CD4-positive, CD25-positive, alpha-beta regulatory T cell (primary cell): ENCODE data around the gene RNASE11. TPM values are rescaled to one million over a fixed set of nuclear protein-coding genes. Genes with fewer than 3 reads are reported as not detected.
A peak's percentile ranks its signal among the peaks of the same experiment; 100 is the strongest.
"Not testable (repeated sequence)": the region's sequence is repeated elsewhere in the genome, so short reads cannot be mapped to it uniquely, and the experiment has no call there.

Source experiments
- ATAC-seq, 2 donors: fragments of 150-1000 bp; cut with Tn5 transposase; one replicate each; pipeline ENCODE4 v1.10.0; 2021; ENCODE audit warnings: low read depth in 2 of 2, moderate number of reproducible peaks in 2 of 2, moderate library complexity in 1 of 2
- DNase-seq, 3 donors: peaks; one replicate each; pipeline versions ENCODE4 v3.0.0 to v3.0.0-alpha.2; 2012 to 2022; ENCODE audit warnings: mixed read lengths in 1 of 3
- H3K27ac ChIP-seq: one replicate; pipeline ENCODE4 v1.7.0; 2013; ENCODE audit warnings: mild to moderate bottlenecking, low read length; ENCODE audit not compliant: insufficient read depth, poor library complexity, severe bottlenecking
- H3K27me3 ChIP-seq: one replicate; pipeline ENCODE4 v1.7.0; 2013; ENCODE audit warnings: low read length; ENCODE audit not compliant: control insufficient read depth, insufficient read depth
- H3K36me3 ChIP-seq: one replicate; pipeline ENCODE4 v1.7.0; 2013; ENCODE audit warnings: mild to moderate bottlenecking, low read length, moderate library complexity; ENCODE audit not compliant: control insufficient read depth, insufficient read depth
- H3K4me1 ChIP-seq: 2 replicates; pipeline ENCODE4 v1.7.0; 2013; ENCODE audit warnings: mild to moderate bottlenecking, low read length; ENCODE audit not compliant: insufficient read depth, control insufficient read depth, poor library complexity, severe bottlenecking
- H3K4me3 ChIP-seq: one replicate; pipeline ENCODE4 v1.7.0; 2013; ENCODE audit warnings: low read depth, mild to moderate bottlenecking, low read length, moderate library complexity
- H3K9me3 ChIP-seq, 2 experiments: 1 replicate in 1 of 2; 2 replicates in 1 of 2; pipeline ENCODE4 v1.7.0; 2013; ENCODE audit warnings: low read length in 2 of 2, mild to moderate bottlenecking in 1 of 2, moderate library complexity in 1 of 2; ENCODE audit not compliant: control insufficient read depth in 2 of 2
- H3K27ac Mint-ChIP-seq, 3 donors: one replicate each; pipeline ENCODE4 v1.8.0; 2020 to 2022; ENCODE audit warnings: mild to moderate bottlenecking in 3 of 3, mixed read lengths in 3 of 3, moderate library complexity in 2 of 3
- H3K27me3 Mint-ChIP-seq: one replicate; pipeline ENCODE4 v1.8.0; 2022; ENCODE audit warnings: mild to moderate bottlenecking, mixed read lengths
- H3K36me3 Mint-ChIP-seq: one replicate; pipeline ENCODE4 v1.8.0; 2020; ENCODE audit warnings: mixed read lengths
- H3K4me1 Mint-ChIP-seq, 4 donors: one replicate each; pipeline ENCODE4 v1.8.0; 2020 to 2022; ENCODE audit warnings: mixed read lengths in 4 of 4, mild to moderate bottlenecking in 1 of 4
- H3K4me3 Mint-ChIP-seq, 4 donors: one replicate each; pipeline ENCODE4 v1.8.0; 2020 to 2022; ENCODE audit warnings: mild to moderate bottlenecking in 4 of 4, mixed read lengths in 4 of 4, moderate library complexity in 3 of 4
- H3K9me3 Mint-ChIP-seq, 7 donors: one replicate each; pipeline ENCODE4 v1.8.0; 2020 to 2022; ENCODE audit warnings: mixed read lengths in 7 of 7, mild to moderate bottlenecking in 3 of 7, moderate library complexity in 2 of 7
- polyA plus RNA-seq, 4 donors: library from polyadenylated mRNA; unstranded; fragments of 300-500 nt; fragmentation: Illumina TruSeq; gene quantifications; one replicate each; pipeline ENCODE4 v1.2.3, GENCODE V29; 2021
- total RNA-seq: library from RNA; stranded (reverse); gene quantifications from one replicate; pipeline ENCODE4 v1.2.3, GENCODE V29; 2022

RNASE11 gene
- total and polyA plus RNA-seq, 5 donors from 2014 or later, result not detected

DNA sequence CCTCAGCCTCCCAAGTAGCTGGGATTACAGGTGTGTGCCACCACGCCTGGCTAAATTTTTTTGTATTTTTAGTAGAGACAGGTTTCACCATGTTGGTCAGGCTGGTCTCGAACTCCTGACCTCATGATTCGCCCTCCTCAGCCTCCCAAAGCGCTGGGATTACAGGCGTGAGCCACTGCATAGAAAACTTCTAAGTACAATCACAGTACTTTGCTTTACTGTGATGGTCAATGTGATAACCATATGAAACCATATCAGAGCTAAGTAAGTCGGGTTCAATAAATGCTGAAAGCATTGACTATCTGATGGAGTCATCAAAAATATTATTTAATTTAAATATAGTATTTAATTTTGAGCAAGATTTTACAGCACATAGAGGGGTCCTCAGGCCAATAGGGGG is 31.9 kb upstream of the RNASE11 start:
- not testable (repeated sequence) for H3K36me3 ChIP-seq, ATAC-seq, H3K27ac ChIP-seq, H3K4me3 Mint-ChIP-seq, H3K27ac Mint-ChIP-seq, H3K9me3 ChIP-seq, H3K9me3 Mint-ChIP-seq, H3K4me1 ChIP-seq, H3K4me3 ChIP-seq, DNase-seq, H3K36me3 Mint-ChIP-seq
- peaks cover 35% of the 10 kb centered on the region for H3K27me3 ChIP-seq
- H3K27me3 Mint-ChIP-seq, result peaks cover 61% of the 10 kb centered on the region
- H3K4me1 Mint-ChIP-seq, result peaks cover 6 to 36% (median 22%) of the 10 kb centered on the region in 4 donors

DNA sequence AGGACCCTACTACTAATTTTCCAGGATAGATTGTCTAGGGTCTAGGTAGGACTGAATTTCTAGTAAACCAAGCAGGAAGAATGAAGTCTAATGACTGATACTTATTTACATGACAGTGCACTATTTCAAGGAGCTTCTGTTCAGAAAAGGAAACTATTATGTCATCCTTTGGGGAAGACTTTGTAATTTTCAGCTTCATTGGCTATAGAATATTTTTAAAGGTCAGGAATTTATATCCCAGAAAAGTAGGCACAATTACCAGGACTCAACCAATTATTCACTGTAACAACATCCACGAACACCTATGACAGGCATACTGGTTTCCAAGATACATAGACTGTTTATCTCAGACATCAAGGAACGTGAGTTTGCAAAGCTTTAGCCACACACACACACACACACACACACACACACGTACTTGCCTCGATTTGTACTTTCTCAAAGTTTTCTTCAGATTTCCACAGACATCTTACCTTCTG is 30.5 kb upstream of the RNASE11 start:
- Mint-ChIP-seq H3K27ac (no peak overlapping the region), H3K27me3 (peaks cover 48% of the 10 kb centered on the region), H3K4me1 (peaks cover 0 to 22% (median 13%) of the 10 kb centered on the region in 4 donors), H3K36me3 (no peaks in the 10 kb centered on the region), H3K4me3 (peak overlapping the region in 1 of 4 donors; percentile 10), H3K9me3 (no peaks in the 10 kb centered on the region)
- DNase-seq, result no peak
- Histone ChIP-seq H3K4me1 (peaks cover 20% of the 10 kb centered on the region), H3K27ac (no peak overlapping the region), H3K36me3 (no peaks in the 10 kb centered on the region), H3K4me3 (no peak overlapping the region), H3K9me3 (no peaks in the 10 kb centered on the region), H3K27me3 (peaks cover 26% of the 10 kb centered on the region)
- ATAC-seq, result no peak

DNA sequence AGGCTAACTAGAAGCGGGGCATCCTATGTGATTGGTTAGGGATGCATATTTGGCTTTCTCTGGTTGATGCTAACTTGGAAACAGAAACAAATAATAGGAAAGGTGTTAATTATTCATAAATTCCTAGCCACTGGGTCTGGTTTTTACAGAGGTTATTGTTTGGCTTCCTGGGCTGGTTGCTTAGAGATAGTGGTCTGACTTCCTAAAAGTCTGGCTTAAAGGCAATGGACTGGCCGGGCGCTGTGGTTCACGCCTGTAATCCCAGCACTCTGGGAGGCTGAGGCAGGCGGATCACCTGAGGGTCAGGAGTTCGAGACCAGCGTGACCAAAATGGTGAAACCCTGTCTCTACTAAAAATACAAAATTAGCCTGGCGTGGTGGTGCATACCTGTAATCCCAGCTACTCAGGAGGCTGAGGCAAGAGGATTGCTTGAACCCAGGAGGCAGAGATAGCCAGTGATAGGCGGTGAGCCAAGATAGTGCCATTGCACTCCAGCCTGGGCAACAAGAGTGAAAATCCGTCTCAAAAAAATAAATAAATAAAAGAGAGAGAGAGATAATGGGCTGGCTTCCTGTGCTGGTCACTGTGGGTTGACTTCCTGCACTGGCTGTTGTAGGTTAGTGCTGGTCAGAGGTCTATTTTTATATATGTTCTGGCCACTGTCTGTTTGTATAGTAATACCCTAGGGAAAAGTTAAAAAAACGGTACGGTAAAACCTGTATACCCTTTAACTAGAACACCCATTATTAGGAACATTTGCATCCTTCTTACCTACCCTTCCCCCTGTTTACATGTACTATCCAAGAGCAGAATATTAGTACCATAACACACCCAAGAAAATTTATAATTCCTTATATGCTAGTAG is 29.6 kb upstream of the RNASE11 start:
- H3K27ac Mint-ChIP-seq, result peak overlapping the region in 1 of 3 donors; percentile 45
- no peak for ATAC-seq
- Histone ChIP-seq H3K27me3 (peaks cover 21% of the 10 kb centered on the region), H3K4me1 (peaks cover 17% of the 10 kb centered on the region), H3K4me3 (no peak overlapping the region), H3K9me3 (no peaks in the 10 kb centered on the region), H3K27ac (no peak overlapping the region), H3K36me3 (no peaks in the 10 kb centered on the region)
- H3K4me3 Mint-ChIP-seq, result peak overlapping the region in 2 of 4 donors; percentile 6 to 21
- H3K4me1 Mint-ChIP-seq, result peaks cover 0 to 13% (median 9%) of the 10 kb centered on the region in 4 donors
- no peaks in the 10 kb centered on the region for H3K36me3 Mint-ChIP-seq
- H3K9me3 Mint-ChIP-seq, result no peaks in the 10 kb centered on the region
- H3K27me3 Mint-ChIP-seq, result peaks cover 39% of the 10 kb centered on the region
- DNase-seq, result no peak

DNA sequence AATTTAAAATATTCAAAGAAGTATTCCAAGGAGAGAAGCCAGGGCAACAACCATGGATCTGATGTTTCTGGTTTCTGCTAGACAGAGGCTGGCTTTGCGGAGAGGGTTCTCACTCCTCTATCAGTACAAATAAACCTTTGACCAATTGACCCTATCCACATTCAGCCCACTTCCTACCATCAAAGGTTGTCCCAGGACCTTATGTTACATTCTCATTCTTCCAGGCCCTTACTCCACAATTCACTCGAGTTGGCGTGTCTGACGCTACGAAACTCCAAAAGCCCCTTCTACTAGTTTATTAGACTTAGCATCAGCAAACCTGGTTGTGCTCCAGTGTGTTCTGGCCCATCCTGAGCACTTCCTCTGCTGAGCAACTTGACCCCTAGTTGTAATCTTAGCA is 28.2 kb upstream of the RNASE11 start:
- H3K4me3 ChIP-seq, result no peak overlapping the region
- no peak overlapping the region for H3K27ac Mint-ChIP-seq
- DNase-seq (no peak), ATAC-seq (no peak)
- H3K36me3 ChIP-seq, result no peaks in the 10 kb centered on the region
- H3K27me3 Mint-ChIP-seq, result peaks cover 25% of the 10 kb centered on the region
- peaks cover 20% of the 10 kb centered on the region for H3K27me3 ChIP-seq
- H3K9me3 ChIP-seq, result no peaks in the 10 kb centered on the region
- peak overlapping the region in 1 of 4 donors; percentile 82 for H3K4me3 Mint-ChIP-seq
- peaks cover 20% of the 10 kb centered on the region for H3K4me1 ChIP-seq
- H3K9me3 Mint-ChIP-seq, result no peaks in the 10 kb centered on the region
- no peaks in the 10 kb centered on the region for H3K36me3 Mint-ChIP-seq
- no peak overlapping the region for H3K27ac ChIP-seq
- peaks cover 0 to 10% (median 6%) of the 10 kb centered on the region in 4 donors for H3K4me1 Mint-ChIP-seq

DNA sequence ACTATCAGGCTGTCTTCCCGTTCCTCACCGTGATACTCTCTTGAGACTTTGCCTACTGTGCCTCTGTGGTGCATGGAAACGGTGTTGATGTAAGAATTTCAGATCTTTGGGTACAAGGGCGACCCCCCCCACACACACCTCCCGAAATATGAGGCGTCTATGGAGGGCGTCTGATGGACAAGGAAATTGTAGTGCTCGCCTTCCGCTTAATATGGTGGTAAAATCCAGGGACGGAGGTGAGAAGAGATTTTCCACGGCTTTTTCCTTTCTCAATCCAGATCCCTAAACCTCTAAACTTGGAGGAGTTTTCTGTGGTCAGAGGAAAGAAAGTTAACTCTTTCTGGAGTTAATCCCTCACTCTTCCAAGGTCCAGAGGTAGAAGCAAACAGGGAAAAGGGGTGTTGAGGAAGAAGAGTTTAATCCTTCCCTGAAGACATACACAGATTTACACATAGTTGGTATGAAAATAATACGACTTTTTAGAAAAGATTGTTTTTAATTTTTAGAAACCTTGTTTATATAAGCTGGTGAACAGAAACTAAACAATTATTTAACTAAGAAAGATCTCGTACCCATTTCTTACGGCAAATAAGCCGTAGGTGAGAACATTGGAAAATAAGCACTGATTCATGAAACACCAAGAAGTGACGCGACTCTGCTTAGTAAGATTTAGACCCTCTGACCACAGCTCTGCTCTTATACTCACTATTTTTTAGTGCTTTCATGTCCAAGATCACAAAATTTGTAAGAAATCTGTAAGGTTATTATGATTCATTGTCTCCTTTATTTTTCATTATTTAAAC is 26.4 kb upstream of the RNASE11 start:
- no peaks in the 10 kb centered on the region for H3K9me3 ChIP-seq
- DNase-seq, result no peak
- no peaks in the 10 kb centered on the region for H3K9me3 Mint-ChIP-seq

DNA sequence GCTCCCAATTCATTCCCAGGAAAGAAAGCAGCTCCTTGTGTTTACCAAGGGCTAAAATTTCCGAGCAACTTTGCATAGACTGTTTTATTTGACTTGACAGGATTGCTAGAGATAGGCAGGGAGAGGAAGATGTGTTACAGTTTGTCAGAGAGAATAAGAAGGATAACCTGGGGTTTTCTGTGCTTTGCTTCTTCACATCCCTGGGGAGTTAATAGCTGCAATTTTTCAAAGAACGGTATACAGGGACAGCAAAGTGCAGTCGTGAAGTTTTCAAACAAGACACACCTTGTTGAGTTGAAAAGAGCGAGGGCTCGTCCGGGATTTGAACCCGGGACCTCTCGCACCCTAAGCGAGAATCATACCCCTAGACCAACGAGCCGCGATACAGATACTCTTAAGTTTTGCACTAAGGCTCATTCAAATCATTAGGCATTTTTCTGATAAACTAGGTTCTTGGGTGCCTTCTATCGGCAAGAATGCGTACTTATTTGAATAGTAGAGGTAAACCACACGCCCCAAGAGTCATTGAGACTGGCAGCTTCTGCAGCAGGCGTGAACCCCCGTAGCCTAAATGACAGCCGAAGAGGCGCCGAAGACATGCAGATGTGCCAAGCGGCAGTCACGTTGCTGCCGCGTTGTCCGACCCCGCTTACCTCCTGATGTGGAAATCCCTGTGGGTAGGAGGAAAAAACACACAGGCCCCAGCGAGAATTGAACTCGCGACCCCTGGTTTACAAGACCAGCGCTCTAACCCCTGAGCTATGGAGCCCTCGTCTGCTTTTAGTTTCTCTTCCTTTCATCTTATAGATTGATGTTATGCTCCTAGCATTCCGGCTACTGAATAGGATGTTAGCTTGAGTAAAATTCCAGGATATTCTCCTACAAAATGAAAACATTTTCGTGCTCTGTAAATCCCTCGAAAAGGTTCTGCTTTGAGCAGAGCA is 25.6 kb upstream of the RNASE11 start:
- Histone ChIP-seq H3K4me3 (peak overlapping the region; percentile 88), H3K9me3 (no peaks in the 10 kb centered on the region), H3K4me1 (peaks cover 38% of the 10 kb centered on the region), H3K27ac (peak overlapping the region; percentile 18), H3K36me3 (no peaks in the 10 kb centered on the region), H3K27me3 (peaks cover 17% of the 10 kb centered on the region)
- no peaks in the 10 kb centered on the region for H3K9me3 Mint-ChIP-seq
- peaks cover 11% of the 10 kb centered on the region for H3K27me3 Mint-ChIP-seq
- ATAC-seq, result peak; percentile 80
- no peaks in the 10 kb centered on the region for H3K36me3 Mint-ChIP-seq
- no peak overlapping the region for H3K4me3 Mint-ChIP-seq
- peak; percentile 69 to 92 (median 91) for DNase-seq
- peaks cover 0 to 10% (median 6%) of the 10 kb centered on the region in 4 donors for H3K4me1 Mint-ChIP-seq
- H3K27ac Mint-ChIP-seq, result no peak overlapping the region

More for the DNA sequence above, 26.4 kb upstream of the RNASE11 start:
- peaks cover 17% of the 10 kb centered on the region for H3K27me3 Mint-ChIP-seq
- H3K4me3 ChIP-seq, result peak overlapping the region; percentile 88
- no peaks in the 10 kb centered on the region for H3K36me3 ChIP-seq
- H3K27ac ChIP-seq, result no peak overlapping the region
- H3K27me3 ChIP-seq, result peaks cover 17% of the 10 kb centered on the region
- no peak overlapping the region for H3K4me3 Mint-ChIP-seq
- no peak overlapping the region for H3K27ac Mint-ChIP-seq
- H3K36me3 Mint-ChIP-seq, result no peaks in the 10 kb centered on the region
- ATAC-seq, result no peak
- H3K4me1 Mint-ChIP-seq, result peaks cover 0 to 10% (median 6%) of the 10 kb centered on the region in 4 donors
- peaks cover 37% of the 10 kb centered on the region for H3K4me1 ChIP-seq

DNA sequence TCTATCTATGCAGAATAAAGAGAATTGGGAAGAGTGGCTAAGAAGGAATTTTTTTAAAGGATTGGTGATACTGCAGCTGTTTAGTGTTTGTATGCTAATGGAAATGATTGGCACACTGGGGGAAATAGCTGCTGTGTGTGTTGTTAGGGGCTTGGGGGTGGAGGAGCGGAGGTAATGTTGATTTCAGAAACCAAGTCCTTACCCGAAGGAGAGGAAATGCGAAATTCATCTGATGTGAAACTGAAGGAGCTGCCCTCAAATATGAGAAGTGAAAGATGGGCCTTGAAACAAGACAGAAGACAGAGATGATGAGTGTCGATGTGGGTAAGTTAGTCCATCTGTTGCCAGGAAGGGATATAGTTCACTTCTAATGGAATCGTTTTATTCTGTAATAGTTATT is 24.6 kb upstream of the RNASE11 start:
- Mint-ChIP-seq H3K4me1 (peaks cover 0 to 5% (median 1%) of the 10 kb centered on the region in 4 donors), H3K9me3 (no peaks in the 10 kb centered on the region), H3K4me3 (no peak overlapping the region), H3K36me3 (no peaks in the 10 kb centered on the region), H3K27ac (no peak overlapping the region), H3K27me3 (peaks cover 4% of the 10 kb centered on the region)
- ATAC-seq (no peak), DNase-seq (no peak)
- H3K36me3 ChIP-seq, result no peaks in the 10 kb centered on the region
- no peaks in the 10 kb centered on the region for H3K9me3 ChIP-seq
- H3K4me3 ChIP-seq, result peak overlapping the region; percentile 88
- peaks cover 14% of the 10 kb centered on the region for H3K27me3 ChIP-seq
- peaks cover 38% of the 10 kb centered on the region for H3K4me1 ChIP-seq
- H3K27ac ChIP-seq, result no peak overlapping the region
